Measurements from ENCODE around the gene MAN1C1.

- TF ChIP-seq CTCF (IDR thresholded peaks at IDR 0.05) = no peak
- no peak for TF ChIP-seq POLR2A (IDR thresholded peaks at IDR 0.05)
These were observed 189.8 kb downstream of the MAN1C1 start for GRCh38 chr1:25806418-25806817.

Measured in body of pancreas (tissue), 4 donors.